ENCODE data around the gene TEX29. TPM values are rescaled to one million over a fixed set of nuclear protein-coding genes. Genes with fewer than 3 reads are reported as not detected.

TEX29 gene
- total RNA-seq, 1 donor from 2014 or later, result 0.85 TPM

Other genes with a start within 250 kb of the TEX29 start
- 278 and 307 TPM in 2 replicates for gene ARHGEF7, start 205.3 kb upstream of the TEX29 start, total RNA-seq